GM18909 (cell line): ENCODE data around the gene CHEK2.
"Not testable (repeated sequence)": the region's sequence is repeated elsewhere in the genome, so short reads cannot be mapped to it uniquely, and the experiment has no call there.

Source experiments
- ATAC-seq: cut with Tn5 transposase; IDR thresholded peaks from one replicate; pipeline ENCODE4 v1.9.1; 2021; ENCODE audit warnings: mild to moderate bottlenecking; ENCODE audit not compliant: unreplicated experiment, poor library complexity

Gene CHEK2

GRCh38 chr22:28702891-28703290 is 38.7 kb downstream of the CHEK2 start:
- ATAC-seq = no peak

- not testable (repeated sequence) for ATAC-seq
Observed at GRCh38 chr22:28693041-28693760, 48.4 kb downstream of the CHEK2 start.

- not testable (repeated sequence) for ATAC-seq
Observed at GRCh38 chr22:28689796-28690195, 51.8 kb downstream of the CHEK2 start.

GRCh38 chr22:28682966-28683365 is 58.7 kb downstream of the CHEK2 start:
- ATAC-seq = not testable (repeated sequence)

GRCh38 chr22:28680813-28681490 is 60.7 kb downstream of the CHEK2 start:
- not testable (repeated sequence) for ATAC-seq

GRCh38 chr22:28679611-28680287 is 61.9 kb downstream of the CHEK2 start, which contains the start of gene TTC28:
TSS of gene TTC28 (minus strand) at chr22:28679840. CDS start at chr22:28679723, 117 bp downstream.
- not testable (repeated sequence) for ATAC-seq

- not testable (repeated sequence) for ATAC-seq
Observed at GRCh38 chr22:28678778-28679610, 62.6 kb downstream of the CHEK2 start.

GRCh38 chr22:28678170-28678569 is 63.5 kb downstream of the CHEK2 start:
- not testable (repeated sequence) for ATAC-seq

- peak; percentile 42 for ATAC-seq
Observed at GRCh38 chr22:28674121-28674563, 67.5 kb downstream of the CHEK2 start.

GRCh38 chr22:28670756-28671155 is 70.9 kb downstream of the CHEK2 start:
- no peak for ATAC-seq

- ATAC-seq = no peak
Observed at GRCh38 chr22:28670161-28670560, 71.5 kb downstream of the CHEK2 start.

- no peak for ATAC-seq
Observed at GRCh38 chr22:28669387-28669786, 72.2 kb downstream of the CHEK2 start.

- ATAC-seq = not testable (repeated sequence)
Observed at GRCh38 chr22:28663569-28663942, 78.1 kb downstream of the CHEK2 start.

- ATAC-seq = no peak
Observed at GRCh38 chr22:28658448-28658847, 83.2 kb downstream of the CHEK2 start.

GRCh38 chr22:28656181-28656580 is 85.4 kb downstream of the CHEK2 start:
- ATAC-seq = no peak

GRCh38 chr22:28650463-28650862 is 91.2 kb downstream of the CHEK2 start:
- ATAC-seq = no peak

GRCh38 chr22:28648792-28649191 is 92.8 kb downstream of the CHEK2 start:
- no peak for ATAC-seq

- no peak for ATAC-seq
Observed at GRCh38 chr22:28647216-28647615, 94.4 kb downstream of the CHEK2 start.

- ATAC-seq = no peak
Observed at GRCh38 chr22:28639321-28639720, 102.3 kb downstream of the CHEK2 start.
